Neuronal stem cell (in vitro differentiated cells): ENCODE measurements around the gene DLL4. TPM values are rescaled to one million over a fixed set of nuclear protein-coding genes. Genes with fewer than 3 reads are reported as not detected.

Experiments used
- DNase-seq: peaks from one replicate; pipeline ENCODE4 v3.0.0-alpha.2; 2013; ENCODE audit warnings: low spot score
- H2AFZ ChIP-seq: one replicate; pipeline ENCODE4 v1.6.1; 2013; ENCODE audit warnings: mild to moderate bottlenecking, low read length, inconsistent platforms
- H2AK5ac ChIP-seq: 2 replicates; pipeline ENCODE4 v1.6.1; 2013; ENCODE audit warnings: low read depth, mild to moderate bottlenecking, inconsistent platforms, low read length, moderate library complexity, mixed read lengths
- H2BK120ac ChIP-seq: 2 replicates; pipeline ENCODE4 v1.6.1; 2013; ENCODE audit warnings: low read depth, mild to moderate bottlenecking, inconsistent platforms, low read length, moderate library complexity, mixed read lengths
- H2BK12ac ChIP-seq: one replicate; pipeline ENCODE4 v1.6.1; 2013; ENCODE audit warnings: low read length, inconsistent platforms
- H2BK15ac ChIP-seq: 2 replicates; pipeline ENCODE4 v1.6.1; 2013; ENCODE audit warnings: mild to moderate bottlenecking, low read length, inconsistent platforms, mixed read lengths
- H2BK5ac ChIP-seq: one replicate; pipeline ENCODE4 v1.6.1; 2013; ENCODE audit warnings: inconsistent platforms, mild to moderate bottlenecking, low read length, moderate library complexity
- H3K14ac ChIP-seq: one replicate; pipeline ENCODE4 v1.6.1; 2013; ENCODE audit warnings: low read length, inconsistent platforms
- H3K18ac ChIP-seq: 2 replicates; pipeline ENCODE4 v1.6.1; 2013; ENCODE audit warnings: low read length, inconsistent platforms
- H3K23ac ChIP-seq: 2 replicates; pipeline ENCODE4 v1.6.1; 2013; ENCODE audit warnings: low read depth, mild to moderate bottlenecking, mixed read lengths, low read length, inconsistent platforms; ENCODE audit not compliant: poor library complexity
- H3K27ac ChIP-seq: replicated peaks from 3 replicates; pipeline ENCODE4 v1.5.1; 2013; ENCODE audit warnings: low read length, inconsistent platforms
- H3K27me3 ChIP-seq, 3 experiments: 2 replicates each; pipeline ENCODE4 v1.6.1; 2013; ENCODE audit warnings: low read length in 3 of 3, mild to moderate bottlenecking in 2 of 3, inconsistent platforms in 1 of 3, low read depth in 1 of 3, mixed read lengths in 1 of 3, moderate library complexity in 1 of 3; ENCODE audit not compliant: control insufficient read depth in 3 of 3, insufficient read depth in 3 of 3
- H3K36me3 ChIP-seq, 2 donors: replicated peaks in 1 of 2; 2 replicates each; pipeline ENCODE4 v1.6.1; 2013; ENCODE audit warnings: low read length in 2 of 2; ENCODE audit not compliant: control insufficient read depth in 2 of 2, insufficient read depth in 2 of 2
- H3K4ac ChIP-seq: 2 replicates; pipeline ENCODE4 v1.6.1; 2013; ENCODE audit warnings: inconsistent platforms, mild to moderate bottlenecking, low read length, moderate library complexity
- H3K4me1 ChIP-seq, 2 donors: 1 replicate in 1 of 2; 2 replicates in 1 of 2; pipeline ENCODE4 v1.6.1; 2013; ENCODE audit warnings: low read length in 2 of 2, low read depth in 1 of 2; ENCODE audit not compliant: control insufficient read depth in 2 of 2, insufficient read depth in 1 of 2
- H3K4me2 ChIP-seq: one replicate; pipeline ENCODE4 v1.6.1; 2013; ENCODE audit warnings: mild to moderate bottlenecking, low read length, inconsistent platforms; ENCODE audit not compliant: insufficient read depth, poor library complexity, severe bottlenecking
- H3K4me3 ChIP-seq, 2 donors: 2 replicates each; pipeline ENCODE4 v1.5.1; 2013; ENCODE audit warnings: low read length in 2 of 2, mild to moderate bottlenecking in 2 of 2, inconsistent platforms in 1 of 2, moderate library complexity in 1 of 2
- H3K79me1 ChIP-seq: one replicate; pipeline ENCODE4 v1.6.1; 2013; ENCODE audit warnings: low read depth, mild to moderate bottlenecking, inconsistent platforms, low read length, moderate library complexity
- H3K9ac ChIP-seq: one replicate; pipeline ENCODE4 v1.6.1; 2013; ENCODE audit warnings: mild to moderate bottlenecking, low read depth, low read length, inconsistent platforms; ENCODE audit not compliant: poor library complexity
- H3K9me3 ChIP-seq, 2 donors: replicated peaks in 1 of 2; 2 replicates each; pipeline versions ENCODE3 to v1.6.1; 2013; ENCODE audit warnings: low read length in 2 of 2, mild to moderate bottlenecking in 2 of 2, inconsistent platforms in 1 of 2, low read depth in 1 of 2, mixed read lengths in 1 of 2, moderate library complexity in 1 of 2; ENCODE audit not compliant: control insufficient read depth in 2 of 2, insufficient read depth in 1 of 2
- H4K8ac ChIP-seq: one replicate; pipeline ENCODE4 v1.6.1; 2013; ENCODE audit warnings: low read depth, mild to moderate bottlenecking, inconsistent platforms, low read length, moderate library complexity
- H4K91ac ChIP-seq: one replicate; pipeline ENCODE4 v1.6.1; 2013; ENCODE audit warnings: low read length, low read depth, mild to moderate bottlenecking, inconsistent platforms; ENCODE audit not compliant: poor library complexity
- WGBS, 2 donors: extraction: QIAGEN DNeasy Blood & Tissue Kit; methylation state at CpG; one replicate each; pipeline ENCODE4 v1.1.7; 2013; ENCODE audit warnings: missing lambda C conversion rate in 2 of 2, mixed read lengths in 1 of 2; ENCODE audit not compliant: insufficient read length in 2 of 2, insufficient replicate concordance in 1 of 2; ENCODE audit errors: extremely low coverage in 2 of 2; 5-methylcytosine and 5-hydroxymethylcytosine counted together
- polyA plus RNA-seq, 2 experiments: library from polyadenylated mRNA; stranded (reverse); fragments of 200-250 nt; gene quantifications; one replicate each; pipeline ENCODE4 v1.2.3, GENCODE V29; 2013

Gene DLL4
- polyA plus RNA-seq (2013, experiment 1 of 2), result 0.20 TPM
- polyA plus RNA-seq (2013, experiment 2 of 2), result 0.21 TPM

GRCh38 chr15:40928821-40929659 lies at the start of gene DLL4:
Gene DLL4, plus strand, starts transcription at chr15:40929340. Its CDS starts 329 bp downstream, at chr15:40929669.
- Histone ChIP-seq H2BK15ac (no peak within 1 kb of the TSS), H4K91ac (no peak within 1 kb of the TSS), H2BK12ac (peak within 1 kb of the TSS; percentile 48), H3K9me3 (peaks cover 0 to 3% of the 10 kb centered on the region in 2 donors), H3K23ac (peak within 1 kb of the TSS; percentile 82), H3K4me1 (peaks cover 32 to 51% of the 10 kb centered on the region in 2 donors), H3K14ac (no peak within 1 kb of the TSS), H3K4me2 (peak within 1 kb of the TSS; percentile 91), H2BK5ac (peak within 1 kb of the TSS; percentile 40), H3K36me3 (no peaks in the 10 kb centered on the region), H2BK120ac (no peak within 1 kb of the TSS), H3K18ac (peak within 1 kb of the TSS; percentile 59), H3K9ac (peak within 1 kb of the TSS; percentile 66), H3K4me3 (peak within 1 kb of the TSS; percentile 37 to 73), H2AFZ (peak within 1 kb of the TSS; percentile 88), H4K8ac (no peak within 1 kb of the TSS), H3K79me1 (no peaks in the 10 kb centered on the region), H3K27me3 (peaks cover 49 to 94% (median 89%) of the 10 kb centered on the region in 3 experiments), H2AK5ac (peak within 1 kb of the TSS; percentile 14), H3K4ac (no peak within 1 kb of the TSS), H3K27ac (no peak within 1 kb of the TSS)
- DNase-seq, result no peak
- no CpG with 5 or more reads among the region's 71 CpGs for WGBS, 2 donors

GRCh38 chr15:40879609-40880008 lies 49.5 kb upstream of the DLL4 start:
- Histone ChIP-seq H3K79me1 (no peaks in the 10 kb centered on the region), H3K14ac (no peak overlapping the region), H3K4ac (no peak overlapping the region), H3K36me3 (no peaks in the 10 kb centered on the region), H3K4me2 (no peak overlapping the region), H3K9me3 (no peaks in the 10 kb centered on the region), H3K23ac (no peak overlapping the region), H4K8ac (no peak overlapping the region), H2BK12ac (no peak overlapping the region), H2AK5ac (no peak overlapping the region), H4K91ac (no peak overlapping the region), H2BK15ac (no peak overlapping the region), H3K9ac (no peak overlapping the region), H3K18ac (no peak overlapping the region), H3K27me3 (peaks cover 0 to 3% (median 1%) of the 10 kb centered on the region in 3 experiments), H2BK5ac (no peak overlapping the region), H2BK120ac (no peak overlapping the region), H3K4me1 (no peaks in the 10 kb centered on the region), H2AFZ (no peak overlapping the region), H3K4me3 (no peak overlapping the region), H3K27ac (no peak overlapping the region)
- DNase-seq, result no peak
- no CpG with 5 or more reads among the region's 6 CpGs for WGBS, 2 donors

GRCh38 chr15:40881351-40881750 lies 47.8 kb upstream of the DLL4 start:
- H3K4me2 ChIP-seq, result no peak overlapping the region
- H3K4me3 ChIP-seq, result peak overlapping the region in 1 of 2 donors; percentile 67
- H2BK12ac ChIP-seq, result peak overlapping the region; percentile 84

GRCh38 chr15:40886586-40886985 lies 42.6 kb upstream of the DLL4 start:
- Histone ChIP-seq H4K8ac (no peak overlapping the region), H3K23ac (no peak overlapping the region), H3K36me3 (no peaks in the 10 kb centered on the region), H3K27ac (no peak overlapping the region), H3K4me3 (no peak overlapping the region), H3K4me1 (no peaks in the 10 kb centered on the region), H2BK120ac (no peak overlapping the region), H3K4me2 (no peak overlapping the region), H3K9ac (no peak overlapping the region), H4K91ac (no peak overlapping the region), H3K79me1 (no peaks in the 10 kb centered on the region), H3K18ac (no peak overlapping the region), H3K9me3 (no peaks in the 10 kb centered on the region), H2AFZ (no peak overlapping the region), H2BK12ac (no peak overlapping the region), H3K4ac (no peak overlapping the region), H3K27me3 (no peaks in the 10 kb centered on the region), H3K14ac (no peak overlapping the region), H2AK5ac (no peak overlapping the region), H2BK5ac (no peak overlapping the region), H2BK15ac (no peak overlapping the region)
- no peak for DNase-seq
- no CpG with 5 or more reads among the region's 1 CpG for WGBS, 2 donors

More at GRCh38 chr15:40881351-40881750, 47.8 kb upstream of the DLL4 start:
- Histone ChIP-seq H2BK120ac (no peak overlapping the region), H4K91ac (no peak overlapping the region), H2AFZ (no peak overlapping the region), H3K9me3 (no peaks in the 10 kb centered on the region), H3K36me3 (no peaks in the 10 kb centered on the region), H2BK15ac (no peak overlapping the region), H2AK5ac (no peak overlapping the region), H4K8ac (no peak overlapping the region), H3K23ac (no peak overlapping the region), H3K18ac (no peak overlapping the region), H2BK5ac (no peak overlapping the region), H3K79me1 (no peaks in the 10 kb centered on the region), H3K4me1 (no peaks in the 10 kb centered on the region), H3K9ac (no peak overlapping the region), H3K27ac (no peak overlapping the region), H3K14ac (peak overlapping the region; percentile 56), H3K4ac (no peak overlapping the region), H3K27me3 (no peaks in the 10 kb centered on the region)
- WGBS, 2 donors, result no CpG with 5 or more reads among the region's 6 CpGs
- no peak for DNase-seq
